Kidney epithelial cell (primary cell): ENCODE measurements around the gene TCF23. TPM values are rescaled to one million over a fixed set of nuclear protein-coding genes. Genes with fewer than 3 reads are reported as not detected.

Source experiments
- DNase-seq: peaks from one replicate; pipeline ENCODE4 v3.0.0-alpha.2; 2010; ENCODE audit warnings: low read depth
- H3K27me3 ChIP-seq: 2 replicates; pipeline ENCODE4 v1.6.0; 2011; ENCODE audit warnings: low read length; ENCODE audit not compliant: control insufficient read depth, insufficient read depth
- H3K36me3 ChIP-seq: 2 replicates; pipeline ENCODE4 v1.5.1; 2011; ENCODE audit warnings: low read length; ENCODE audit not compliant: control insufficient read depth, insufficient read depth
- H3K4me3 ChIP-seq: 2 replicates; pipeline ENCODE4 v1.5.1; 2011; ENCODE audit warnings: low read depth, mild to moderate bottlenecking, control low read depth, low read length
- CTCF ChIP-seq: IDR thresholded peaks from 2 replicates; pipeline ENCODE4 v1.5.1; 2011; ENCODE audit warnings: mild to moderate bottlenecking, moderate library complexity, low read length, control low read depth, inconsistent platforms; ENCODE audit not compliant: insufficient read depth, poor library complexity, severe bottlenecking
- total RNA-seq: library from RNA; depleted of rRNA; stranded (reverse); fragments of >200 nt; gene quantifications from 2 replicates; pipeline ENCODE4 v1.2.3, GENCODE V29; 2015

The TCF23 gene
- total RNA-seq, result not detected in 2 replicates

- no peak for TF ChIP-seq CTCF
These were observed at the start of gene TCF23 for GRCh38 chr2:27148801-27149439. TSS of gene TCF23 (plus strand) at chr2:27149004. CDS start at chr2:27149134, 130 bp downstream.

GRCh38 chr2:27099334-27099955, 49.4 kb upstream of the TCF23 start:
- Histone ChIP-seq H3K4me3 (no peak overlapping the region), H3K27me3 (no peaks in the 10 kb centered on the region), H3K36me3 (no peaks in the 10 kb centered on the region)
- no peak for DNase-seq
- no peak for TF ChIP-seq CTCF

More at GRCh38 chr2:27148801-27149439, at the start of gene TCF23:
- Histone ChIP-seq H3K36me3 (no peaks in the 10 kb centered on the region), H3K4me3 (no peak within 1 kb of the TSS), H3K27me3 (peaks cover 4% of the 10 kb centered on the region)
- DNase-seq, result no peak

GRCh38 chr2:27100036-27100435, 48.8 kb upstream of the TCF23 start:
- DNase-seq, result no peak
- H3K4me3 ChIP-seq, result no peak overlapping the region
- H3K27me3 ChIP-seq, result no peaks in the 10 kb centered on the region
- TF ChIP-seq CTCF, result no peak
- no peaks in the 10 kb centered on the region for H3K36me3 ChIP-seq

- no peak for DNase-seq
- TF ChIP-seq CTCF, result no peak
- Histone ChIP-seq H3K27me3 (no peaks in the 10 kb centered on the region), H3K4me3 (no peak overlapping the region), H3K36me3 (no peaks in the 10 kb centered on the region)
These were observed 46.5 kb upstream of the TCF23 start for GRCh38 chr2:27102329-27102728.

GRCh38 chr2:27105981-27106380, 42.8 kb upstream of the TCF23 start:
- no peaks in the 10 kb centered on the region for H3K36me3 ChIP-seq
- H3K27me3 ChIP-seq, result no peaks in the 10 kb centered on the region
- TF ChIP-seq CTCF, result no peak
- DNase-seq, result no peak
- no peak overlapping the region for H3K4me3 ChIP-seq
